H1 (cell line): Measurements from ENCODE around the gene GRAMD4. TPM values are rescaled to one million over a fixed set of nuclear protein-coding genes. Genes with fewer than 3 reads are reported as not detected.

ENCODE experiments used
- CTCF ChIA-PET: fragments of 300-600 bp; sonication (Branson Sonifier 250); formaldehyde crosslinking; loops from one replicate; lab custom pipeline; 2021; ENCODE audit not compliant: partially characterized antibody; lab: Charles Lee
- POLR2A ChIA-PET: fragments of 300-600 bp; sonication (Branson Sonifier 250); formaldehyde crosslinking; loops from one replicate; lab custom pipeline; 2021; ENCODE audit warnings: inconsistent platforms; ENCODE audit not compliant: partially characterized antibody; lab: Charles Lee
- DNase-seq, 2 experiments: peaks; one replicate each; pipeline versions ENCODE4 v3.0.0 to v3.0.0-alpha.2; 2010 to 2022; ENCODE audit warnings: low spot score in 2 of 2, low read depth in 1 of 2, mixed read lengths in 1 of 2
- FAIRE-seq: peaks from 2 replicates; lab custom pipeline; 2011; peaks lifted over from hg19 to GRCh38; lab: Jason Lieb, UNC
- H2AFZ ChIP-seq: 2 replicates; pipeline ENCODE4 v1.8.1; 2012; ENCODE audit warnings: low read length, inconsistent platforms
- H2AK5ac ChIP-seq: 2 replicates; pipeline ENCODE4 v1.6.1; 2013; ENCODE audit warnings: low read depth, low read length
- H2BK120ac ChIP-seq: replicated peaks from 2 replicates; pipeline ENCODE3; 2013; ENCODE audit warnings: low read depth, low read length, inconsistent platforms
- H2BK12ac ChIP-seq: 2 replicates; pipeline ENCODE4 v1.6.1; 2013; ENCODE audit warnings: low read depth, low read length
- H2BK15ac ChIP-seq: 2 replicates; pipeline ENCODE4 v1.6.1; 2013; ENCODE audit warnings: low read length
- H2BK20ac ChIP-seq: 2 replicates; pipeline ENCODE4 v1.6.1; 2013; ENCODE audit warnings: low read length
- H2BK5ac ChIP-seq: 2 replicates; pipeline ENCODE4 v1.6.1; 2013; ENCODE audit warnings: low read depth, low read length
- H3K14ac ChIP-seq: 2 replicates; pipeline ENCODE4 v1.6.1; 2013; ENCODE audit warnings: inconsistent platforms; ENCODE audit not compliant: insufficient read length
- H3K18ac ChIP-seq: 2 replicates; pipeline ENCODE4 v1.6.1; 2013; ENCODE audit warnings: low read length; ENCODE audit errors: extremely low read depth
- H3K23ac ChIP-seq: 2 replicates; pipeline ENCODE4 v1.6.1; 2013; ENCODE audit warnings: inconsistent platforms; ENCODE audit not compliant: insufficient read length
- H3K23me2 ChIP-seq: 2 replicates; pipeline ENCODE4 v1.6.1; 2013; ENCODE audit warnings: low read depth, low read length
- H3K27ac ChIP-seq: 2 replicates; pipeline ENCODE4 v1.6.1; 2011; ENCODE audit warnings: low read depth, low read length, inconsistent platforms
- H3K27me3 ChIP-seq, 4 experiments: replicated peaks in 1 of 4; 1 replicate in 1 of 4; 2 replicates in 3 of 4; pipeline versions ENCODE4 v1.6.1 to v1.8.1; 2011 to 2013; ENCODE audit warnings: low read length in 3 of 4, mild to moderate bottlenecking in 3 of 4, inconsistent platforms in 2 of 4, mixed read lengths in 2 of 4, moderate library complexity in 1 of 4; ENCODE audit not compliant: control insufficient read depth in 3 of 4, insufficient read depth in 3 of 4; ENCODE audit errors: extremely low read depth in 1 of 4
- H3K36me3 ChIP-seq, 4 experiments: 2 replicates each; pipeline versions ENCODE4 v1.6.1 to v1.8.1; 2011 to 2013; ENCODE audit warnings: mild to moderate bottlenecking in 4 of 4, low read length in 3 of 4, moderate library complexity in 2 of 4, control low read depth in 1 of 4, inconsistent platforms in 1 of 4; ENCODE audit not compliant: insufficient read depth in 4 of 4, control insufficient read depth in 2 of 4
- H3K4ac ChIP-seq: replicated peaks from 2 replicates; pipeline ENCODE3; 2013; ENCODE audit warnings: low read length, low read depth, mixed read lengths, inconsistent platforms; ENCODE audit not compliant: insufficient read length
- H3K4me1 ChIP-seq, 4 experiments: replicated peaks in 1 of 4; 1 replicate in 1 of 4; 2 replicates in 3 of 4; pipeline versions ENCODE4 v1.6.1 to v1.8.1; 2011 to 2013; ENCODE audit warnings: low read length in 3 of 4, inconsistent platforms in 2 of 4, mixed read lengths in 1 of 4; ENCODE audit not compliant: insufficient read depth in 4 of 4, control insufficient read depth in 3 of 4
- H3K4me2 ChIP-seq, 2 experiments: 2 replicates each; pipeline versions ENCODE4 v1.6.1 to v1.8.1; 2011 to 2013; ENCODE audit warnings: low read depth in 2 of 2, low read length in 2 of 2, control low read depth in 1 of 2, inconsistent platforms in 1 of 2, mild to moderate bottlenecking in 1 of 2; ENCODE audit not compliant: insufficient read depth in 1 of 2
- H3K4me3 ChIP-seq, 4 experiments: fragments of 200-600, 300-600 bp in 1 of 4; sonication (generic), shearing (Covaris generic), sonication (Bioruptor Twin) in 1 of 4; 2 replicates each; pipeline versions ENCODE4 v1.5.1 to v1.8.1; 2011 to 2016; ENCODE audit warnings: low read length in 4 of 4, low read depth in 3 of 4, control low read depth in 2 of 4, inconsistent platforms in 2 of 4, mild to moderate bottlenecking in 2 of 4, mixed read lengths in 1 of 4, moderate library complexity in 1 of 4; ENCODE audit not compliant: insufficient read depth in 2 of 4; ENCODE audit errors: extremely low read depth in 1 of 4
- H3K56ac ChIP-seq: replicated peaks from 2 replicates; pipeline ENCODE3; 2013; ENCODE audit warnings: low read depth, mild to moderate bottlenecking, mixed read lengths, low read length, inconsistent platforms; ENCODE audit not compliant: insufficient read length
- H3K79me1 ChIP-seq: 2 replicates; pipeline ENCODE4 v1.6.1; 2013; ENCODE audit warnings: low read depth, low read length, control low read depth
- H3K79me2 ChIP-seq, 2 experiments: 2 replicates each; pipeline versions ENCODE4 v1.6.1 to v1.8.1; 2012 to 2013; ENCODE audit warnings: low read length in 2 of 2, mild to moderate bottlenecking in 2 of 2, inconsistent platforms in 1 of 2; ENCODE audit not compliant: insufficient read depth in 2 of 2, control insufficient read depth in 1 of 2
- H3K9ac ChIP-seq, 4 experiments: replicated peaks in 1 of 4; 1 replicate in 1 of 4; 2 replicates in 3 of 4; pipeline versions ENCODE4 v1.6.1 to v1.8.1; 2011 to 2013; ENCODE audit warnings: low read depth in 3 of 4, low read length in 3 of 4, control low read depth in 2 of 4, mild to moderate bottlenecking in 2 of 4, moderate library complexity in 2 of 4, inconsistent platforms in 1 of 4; ENCODE audit errors: extremely low read depth in 1 of 4
- H3K9me3 ChIP-seq, 2 experiments: 2 replicates each; pipeline versions ENCODE4 v1.6.1 to v1.8.1; 2012 to 2013; ENCODE audit warnings: mild to moderate bottlenecking in 2 of 2, moderate library complexity in 2 of 2, control low read depth in 1 of 2, inconsistent platforms in 1 of 2, low read depth in 1 of 2, low read length in 1 of 2, mixed read lengths in 1 of 2; ENCODE audit not compliant: insufficient read depth in 2 of 2
- H4K20me1 ChIP-seq, 2 experiments: replicated peaks in 1 of 2; 2 replicates each; pipeline versions ENCODE3 to v1.8.1; 2011 to 2013; ENCODE audit warnings: inconsistent platforms in 2 of 2, low read length in 2 of 2, mild to moderate bottlenecking in 1 of 2; ENCODE audit not compliant: insufficient read depth in 2 of 2, control insufficient read depth in 1 of 2
- H4K5ac ChIP-seq: 2 replicates; pipeline ENCODE4 v1.6.1; 2013; ENCODE audit warnings: low read length, low read depth, mixed read lengths, inconsistent platforms; ENCODE audit not compliant: insufficient read length
- H4K8ac ChIP-seq: 2 replicates; pipeline ENCODE4 v1.8.0; 2013; ENCODE audit warnings: mild to moderate bottlenecking, moderate library complexity, low read length, inconsistent platforms; ENCODE audit not compliant: insufficient read depth; ENCODE audit errors: extremely low read depth
- H4K91ac ChIP-seq: replicated peaks from 2 replicates; pipeline ENCODE3; 2013; ENCODE audit warnings: low read length, mixed read lengths, inconsistent platforms; ENCODE audit not compliant: insufficient read length
- CEBPB ChIP-seq: IDR thresholded peaks from 2 replicates; pipeline ENCODE4 v1.6.1; 2012; ENCODE audit warnings: low read depth, low read length
- CHD2 ChIP-seq: IDR thresholded peaks from 2 replicates; pipeline ENCODE4 v1.6.1; 2012; ENCODE audit warnings: low read length, improper control_type of control experiment
- EP300 ChIP-seq, 2 experiments: IDR thresholded peaks; 1 replicate in 1 of 2; 2 replicates in 1 of 2; pipeline ENCODE4 v1.6.1; 2011 to 2012; ENCODE audit warnings: low read depth in 2 of 2, low read length in 2 of 2, mild to moderate bottlenecking in 2 of 2, borderline replicate concordance in 1 of 2, inconsistent platforms in 1 of 2, moderate library complexity in 1 of 2
- HDAC6 ChIP-seq: IDR thresholded peaks from one replicate; pipeline ENCODE4 v1.7.1; 2012; ENCODE audit warnings: low read depth, mild to moderate bottlenecking, inconsistent platforms, low read length, moderate library complexity
- KDM1A ChIP-seq: fragments of 200-600, 300-600 bp; sonication (generic); IDR thresholded peaks from 2 replicates; pipeline ENCODE4 v1.7.1; 2016; ENCODE audit warnings: mild to moderate bottlenecking, low read length, borderline replicate concordance
- NANOG ChIP-seq: IDR thresholded peaks from 2 replicates; pipeline ENCODE4 v1.6.1; 2011; ENCODE audit warnings: low read length, low read depth, mild to moderate bottlenecking, inconsistent platforms; ENCODE audit not compliant: insufficient read depth, poor library complexity, severe bottlenecking
- NRF1 ChIP-seq: IDR thresholded peaks from 2 replicates; pipeline ENCODE4 v1.6.1; 2011; ENCODE audit warnings: mild to moderate bottlenecking, low read depth, low read length, improper control_type of control experiment
- TBP ChIP-seq: IDR thresholded peaks from 2 replicates; pipeline ENCODE4 v1.6.1; 2011; ENCODE audit warnings: low read depth, low read length, improper control_type of control experiment
- TEAD4 ChIP-seq: IDR thresholded peaks from 2 replicates; pipeline ENCODE4 v1.6.1; 2012; ENCODE audit warnings: low read depth, low read length, inconsistent platforms, mixed read lengths
- WGBS, 2 experiments: shearing (Covaris generic) in 1 of 2; methylation state at CpG; one replicate each; pipeline versions ENCODE4 v1.1.6 to v1.1.7; 2013 to 2015; ENCODE audit warnings: low lambda C conversion rate in 2 of 2, mixed read lengths in 2 of 2, inconsistent platforms in 1 of 2, low coverage in 1 of 2, missing lambda C conversion rate in 1 of 2; ENCODE audit not compliant: insufficient replicate concordance in 2 of 2, insufficient coverage in 1 of 2, insufficient read length in 1 of 2; ENCODE audit errors: extremely low coverage in 1 of 2, missing lambda C conversion rate in 1 of 2; 5-methylcytosine and 5-hydroxymethylcytosine counted together
- polyA plus RNA-seq, 7 experiments: library from polyadenylated mRNA; depleted of rRNA in 3 of 7; stranded (reverse) in 5 of 7; unstranded in 2 of 7; fragments of >200 nt in 5 of 7; fragments of 200-250 nt in 2 of 7; gene quantifications; 1 replicate in 5 of 7; 2 replicates in 1 of 7; 4 replicates in 1 of 7; pipeline versions ENCODE4 v1.2.1 to v1.2.3, GENCODE V29; 2011 to 2013; ENCODE audit warnings: missing spikeins in 2 of 7, mixed read lengths in 2 of 7
- total RNA-seq: library from RNA; stranded (reverse); fragmentation: NEBNext Ultra II Directional; extraction: Animal tissue kit (Norgen Biotek cat#: 25700); gene quantifications from 2 replicates; pipeline ENCODE4 v1.2.1, GENCODE V29; 2021

GRAMD4 gene
- total and polyA plus RNA-seq, 2 of the 8 experiments (the other 6 are each of a cell fraction or from before 2014, with no cell fraction given): 7.9 to 25.6 TPM

- Histone ChIP-seq H2AK5ac (peak overlapping the region; percentile 93; the same call in 1 of the 2 replicates), H3K4ac (no peak overlapping the region), H2BK15ac (peak overlapping the region; percentile 46; the same call in 1 of the 2 replicates), H3K18ac (no peak overlapping the region; the same call in 1 of the 2 replicates), H2BK12ac (peak overlapping the region; percentile 77; the same call in 1 of the 2 replicates), H2BK20ac (no peak overlapping the region), H3K4me2 (peak overlapping the region; percentile 69 to 71; a peak in 3 of 4 replicates), H2BK5ac (no peak overlapping the region), H3K79me2 (no peaks in the 10 kb centered on the region), H3K9ac (no peak overlapping the region), H3K56ac (no peak overlapping the region), H3K27me3 (peaks cover 0 to 11% (median 5%) of the 10 kb centered on the region in 4 experiments; a peak in 4 of 7 replicates), H4K91ac (peak overlapping the region; percentile 5), H4K8ac (no peak overlapping the region; the same call in 1 of the 2 replicates), H3K9me3 (no peaks in the 10 kb centered on the region), H3K23me2 (peaks cover 9% of the 10 kb centered on the region; the same call in 1 of the 2 replicates), H4K5ac (no peak overlapping the region), H2BK120ac (no peak overlapping the region), H3K14ac (no peak overlapping the region), H3K36me3 (no peaks in the 10 kb centered on the region), H3K4me1 (peaks cover 0 to 27% (median 15%) of the 10 kb centered on the region in 4 experiments; a peak in 6 of 7 replicates), H4K20me1 (peaks cover 0 to 7% of the 10 kb centered on the region in 2 experiments), H3K23ac (no peak overlapping the region), H3K4me3 (0 out of 8 replicates have a peak overlapping the region, but pooled peaks of 1 of the 4 experiments have one; percentile 69), H3K27ac (no peak overlapping the region), H3K79me1 (peaks cover 14% of the 10 kb centered on the region), H2AFZ (no peak overlapping the region)
- POLR2A ChIA-PET: interaction anchor here (0.7 to 3.6 kb wide), 6 partner anchors 10 to 161 kb away, joined by 3 to 11 read pairs (median 4); no protein-coding TSS in a partner anchor
- DNase-seq (no peak), FAIRE-seq (no peak)
- 74% methylated on average over 19 of the region's 19 CpGs; no CpG with 5 or more reads in 1 of the 2 experiments for WGBS, 2 experiments
- CTCF ChIA-PET: interaction anchor here (0.6 to 2.1 kb wide), 5 partner anchors 12 to 106 kb away, joined by 3 to 15 read pairs (median 3); no protein-coding TSS in a partner anchor
- TF ChIP-seq NRF1 (no peak), HDAC6 (no peak), EP300 (IDR thresholded peaks at IDR 0.05; ENCODE audit: borderline replicate concordance in 1 of 2, low read depth in 2 of 2, low read length in 2 of 2) (no peak), TBP (no peak), KDM1A (no peak), TEAD4 (no peak), NANOG (no peak), CEBPB (no peak), CHD2 (no peak)
Measured at GRCh38 chr22:46574993-46575910, 44.9 kb upstream of the GRAMD4 start.
